Measurements from ENCODE around the gene MYOG. TPM values are rescaled to one million over a fixed set of nuclear protein-coding genes. Genes with fewer than 3 reads are reported as not detected.

Gene MYOG
- total RNA-seq, 1 donor from 2014 or later = not detected

- no peak for DNase-seq (ENCODE audit: low spot score in 2 of 2)
- Histone ChIP-seq H3K4me1 (no peaks in the 10 kb centered on the region), H3K36me3 (no peaks in the 10 kb centered on the region), H3K27me3 (no peaks in the 10 kb centered on the region), H3K4me3 (no peak overlapping the region), H3K27ac (no peak overlapping the region), H3K9me3 (peaks cover 3 to 4% of the 10 kb centered on the region in 2 donors)
- intact Hi-C loops (cut with DNase I) = no loop called here
- TF ChIP-seq, protein P1, sequence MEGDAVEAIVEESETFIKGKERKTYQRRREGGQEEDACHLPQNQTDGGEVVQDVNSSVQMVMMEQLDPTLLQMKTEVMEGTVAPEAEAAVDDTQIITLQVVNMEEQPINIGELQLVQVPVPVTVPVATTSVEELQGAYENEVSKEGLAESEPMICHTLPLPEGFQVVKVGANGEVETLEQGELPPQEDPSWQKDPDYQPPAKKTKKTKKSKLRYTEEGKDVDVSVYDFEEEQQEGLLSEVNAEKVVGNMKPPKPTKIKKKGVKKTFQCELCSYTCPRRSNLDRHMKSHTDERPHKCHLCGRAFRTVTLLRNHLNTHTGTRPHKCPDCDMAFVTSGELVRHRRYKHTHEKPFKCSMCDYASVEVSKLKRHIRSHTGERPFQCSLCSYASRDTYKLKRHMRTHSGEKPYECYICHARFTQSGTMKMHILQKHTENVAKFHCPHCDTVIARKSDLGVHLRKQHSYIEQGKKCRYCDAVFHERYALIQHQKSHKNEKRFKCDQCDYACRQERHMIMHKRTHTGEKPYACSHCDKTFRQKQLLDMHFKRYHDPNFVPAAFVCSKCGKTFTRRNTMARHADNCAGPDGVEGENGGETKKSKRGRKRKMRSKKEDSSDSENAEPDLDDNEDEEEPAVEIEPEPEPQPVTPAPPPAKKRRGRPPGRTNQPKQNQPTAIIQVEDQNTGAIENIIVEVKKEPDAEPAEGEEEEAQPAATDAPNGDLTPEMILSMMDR (IDR thresholded peaks at IDR 0.05) = no peak
These were observed 3.8 kb upstream of the MYOG start for GRCh38 chr1:203089651-203090045.

DNA sequence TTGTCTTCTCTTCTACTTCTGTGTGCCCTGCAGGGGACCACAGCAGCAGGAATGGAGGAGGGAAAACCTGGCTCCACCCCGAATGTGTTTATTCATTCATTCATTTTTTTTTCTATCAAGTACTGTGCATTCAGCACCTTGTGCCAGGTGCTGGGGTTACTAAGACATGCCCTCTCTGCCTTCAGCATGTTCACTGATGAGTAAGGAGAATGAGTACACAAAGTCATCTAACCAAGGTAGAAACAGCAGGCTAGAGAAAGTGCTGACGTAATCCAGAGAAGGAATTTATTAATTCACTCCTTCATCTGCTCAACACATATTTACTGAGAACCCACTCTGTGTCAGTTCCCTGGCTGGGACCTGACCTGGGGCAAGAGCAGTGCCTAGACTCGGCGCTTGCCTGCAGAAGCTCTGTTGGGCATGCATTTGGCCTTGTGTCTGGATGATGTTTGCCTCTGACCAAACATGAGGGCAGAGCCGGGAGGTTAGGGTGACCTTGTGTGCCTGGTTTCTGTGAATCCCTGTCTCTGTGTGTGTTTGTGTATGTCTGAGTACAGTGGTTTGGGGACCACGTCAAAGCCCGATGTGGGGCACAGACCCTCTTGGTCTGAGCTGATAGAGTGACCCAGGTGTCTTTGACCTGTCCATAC is 3.3 kb upstream of the MYOG start:
- Histone ChIP-seq H3K27me3 (no peaks in the 10 kb centered on the region), H3K36me3 (no peaks in the 10 kb centered on the region), H3K27ac (no peak overlapping the region), H3K9me3 (no peaks in the 10 kb centered on the region), H3K4me3 (no peak overlapping the region), H3K4me1 (no peaks in the 10 kb centered on the region)
- TF ChIP-seq, protein P1 (IDR thresholded peaks at IDR 0.05) = no peak
- DNase-seq (ENCODE audit: low spot score in 2 of 2) = no peak
- intact Hi-C loops (cut with DNase I) = no loop called here

DNA sequence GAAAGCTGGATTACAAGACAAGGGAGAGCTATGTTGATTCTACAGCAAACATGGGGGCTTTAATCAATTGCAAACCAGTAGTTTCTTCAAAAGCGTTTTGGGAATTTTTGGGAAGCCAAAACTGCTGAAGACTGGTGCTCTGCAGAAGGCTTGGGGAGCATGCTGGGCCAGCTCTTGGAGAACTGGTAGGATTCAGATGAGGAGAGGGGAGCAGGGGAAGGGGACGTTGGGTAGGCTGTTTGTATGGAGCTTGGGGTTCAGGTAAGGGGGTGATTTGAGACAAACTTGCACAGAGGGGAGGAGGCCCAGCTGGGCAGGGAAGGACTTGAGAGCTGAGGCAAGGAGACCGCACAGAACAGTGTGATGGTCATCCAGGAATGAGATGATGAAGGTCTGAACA is 2.6 kb upstream of the MYOG start:
- H3K4me3 ChIP-seq = no peak overlapping the region
- intact Hi-C loops (cut with DNase I) = no loop called here
- no peaks in the 10 kb centered on the region for H3K27me3 ChIP-seq
- no peak overlapping the region for H3K27ac ChIP-seq
- no peaks in the 10 kb centered on the region for H3K9me3 ChIP-seq
- no peaks in the 10 kb centered on the region for H3K4me1 ChIP-seq
- H3K36me3 ChIP-seq = no peaks in the 10 kb centered on the region
- TF ChIP-seq, protein P1 (IDR thresholded peaks at IDR 0.05) = no peak
- no peak for DNase-seq (ENCODE audit: low spot score in 2 of 2)

GRCh38 chr1:203086992-203087763 is 1.4 kb upstream of the MYOG start:
- H3K27me3 ChIP-seq = no peaks in the 10 kb centered on the region
- intact Hi-C loops (cut with DNase I) = no loop called here
- TF ChIP-seq, protein P1 (IDR thresholded peaks at IDR 0.05) = no peak
- H3K4me3 ChIP-seq = no peak overlapping the region
- H3K27ac ChIP-seq = no peak overlapping the region
- no peaks in the 10 kb centered on the region for H3K36me3 ChIP-seq
- no peak for DNase-seq (ENCODE audit: low spot score in 2 of 2)
- H3K9me3 ChIP-seq = no peaks in the 10 kb centered on the region
- H3K4me1 ChIP-seq = no peaks in the 10 kb centered on the region

- Histone ChIP-seq H3K27ac (no peak overlapping the region), H3K9me3 (no peaks in the 10 kb centered on the region), H3K4me3 (no peak overlapping the region), H3K36me3 (no peaks in the 10 kb centered on the region), H3K27me3 (no peaks in the 10 kb centered on the region), H3K4me1 (no peaks in the 10 kb centered on the region)
- TF ChIP-seq, protein P1 (IDR thresholded peaks at IDR 0.05) = peak in 1 of 3 experiments; percentile 11
- no peak for DNase-seq (ENCODE audit: low spot score in 2 of 2)
- intact Hi-C loops (cut with DNase I) = no loop called here
These were observed 954 bp downstream of the MYOG start for GRCh38 chr1:203084588-203085527.

Measured in ascending aorta (tissue), 2 donors.